22Rv1 (cell line): ENCODE data around the gene NUP50.

Experiments used
- CTCF ChIP-seq: fragments of 450-650 bp; IDR thresholded peaks from 2 replicates; pipeline ENCODE4 v1.5.1; 2017; ENCODE audit warnings: mild to moderate bottlenecking
- ZFX ChIP-seq: fragments of 450-650 bp; IDR thresholded peaks from 2 replicates; pipeline ENCODE4 v1.6.1; 2017; ENCODE audit warnings: antibody characterized with exemption, borderline replicate concordance

GRCh38 chr22:45233386-45233785 lies 69.7 kb downstream of the NUP50 start:
- TF ChIP-seq CTCF = no peak
- no peak for TF ChIP-seq ZFX
